ENCODE measurements around the gene NPBWR2. TPM values are rescaled to one million over a fixed set of nuclear protein-coding genes. Genes with fewer than 3 reads are reported as not detected.

Gene NPBWR2, protein sequence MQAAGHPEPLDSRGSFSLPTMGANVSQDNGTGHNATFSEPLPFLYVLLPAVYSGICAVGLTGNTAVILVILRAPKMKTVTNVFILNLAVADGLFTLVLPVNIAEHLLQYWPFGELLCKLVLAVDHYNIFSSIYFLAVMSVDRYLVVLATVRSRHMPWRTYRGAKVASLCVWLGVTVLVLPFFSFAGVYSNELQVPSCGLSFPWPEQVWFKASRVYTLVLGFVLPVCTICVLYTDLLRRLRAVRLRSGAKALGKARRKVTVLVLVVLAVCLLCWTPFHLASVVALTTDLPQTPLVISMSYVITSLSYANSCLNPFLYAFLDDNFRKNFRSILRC
- not detected for total RNA-seq
- long read RNA-seq, result 0 reads

DNA sequence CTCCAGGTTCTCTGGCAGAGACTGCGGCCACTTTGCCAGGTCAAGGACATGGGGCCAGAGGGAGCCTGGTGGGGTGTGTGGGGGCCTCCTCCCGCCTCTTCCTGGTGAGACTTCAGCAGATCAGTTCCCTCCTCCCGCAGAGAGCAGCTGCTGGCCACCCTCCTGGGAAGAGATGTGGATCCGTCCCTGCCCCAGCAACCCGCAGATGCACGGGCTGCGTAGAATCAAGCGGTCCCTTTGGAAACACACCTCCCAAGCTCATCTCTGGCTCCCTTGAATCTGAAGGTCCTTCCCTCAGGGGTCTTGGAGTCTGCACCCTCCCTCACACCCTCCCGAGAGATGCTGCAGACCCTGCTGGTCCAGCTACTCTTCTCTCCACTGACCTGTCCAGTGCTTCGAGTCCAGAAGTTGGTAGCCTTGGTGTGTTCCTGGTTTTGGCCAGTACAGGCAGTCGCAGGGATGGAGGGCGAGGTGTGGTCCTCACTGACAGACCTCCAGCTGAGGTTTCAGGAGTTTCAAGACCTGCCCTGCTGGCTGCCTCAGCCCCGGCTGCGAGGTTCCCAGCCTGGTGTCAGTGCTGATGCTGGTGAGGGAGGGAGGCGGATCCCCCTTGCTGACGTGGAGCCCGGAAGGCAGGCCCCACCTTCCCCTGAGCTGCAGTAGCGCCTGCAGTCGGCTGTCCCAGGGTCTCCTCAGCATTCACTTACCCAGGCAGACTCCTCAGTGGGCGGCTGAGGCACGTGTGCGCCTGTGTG lies at the start of gene NPBWR2:
NPBWR2 (minus strand) TSS at position 585 of the 755 bp plus-strand sequence. CDS start 734 bp downstream, outside the sequence.
- intact Hi-C loops (cut with DNase I), result no loop called here
- DNase-seq, result peak; percentile 30
- ATAC-seq (ENCODE audit: poor library complexity), result no peak

GRCh38 chr20:64156136-64156885 lies 48.9 kb upstream of the NPBWR2 start:
- intact Hi-C loops (cut with DNase I), result no loop called here
- ATAC-seq (ENCODE audit: poor library complexity) (no peak), DNase-seq (no peak)

- no peak for ATAC-seq (ENCODE audit: poor library complexity)
- DNase-seq, result no peak
- intact Hi-C loops (cut with DNase I), result no loop called here
Observed at GRCh38 chr20:64155258-64156135, 48.1 kb upstream of the NPBWR2 start.

GRCh38 chr20:64154590-64155257 lies 47.4 kb upstream of the NPBWR2 start:
- DNase-seq (no peak), ATAC-seq (ENCODE audit: poor library complexity) (no peak)
- intact Hi-C loops (cut with DNase I), result no loop called here

DNA sequence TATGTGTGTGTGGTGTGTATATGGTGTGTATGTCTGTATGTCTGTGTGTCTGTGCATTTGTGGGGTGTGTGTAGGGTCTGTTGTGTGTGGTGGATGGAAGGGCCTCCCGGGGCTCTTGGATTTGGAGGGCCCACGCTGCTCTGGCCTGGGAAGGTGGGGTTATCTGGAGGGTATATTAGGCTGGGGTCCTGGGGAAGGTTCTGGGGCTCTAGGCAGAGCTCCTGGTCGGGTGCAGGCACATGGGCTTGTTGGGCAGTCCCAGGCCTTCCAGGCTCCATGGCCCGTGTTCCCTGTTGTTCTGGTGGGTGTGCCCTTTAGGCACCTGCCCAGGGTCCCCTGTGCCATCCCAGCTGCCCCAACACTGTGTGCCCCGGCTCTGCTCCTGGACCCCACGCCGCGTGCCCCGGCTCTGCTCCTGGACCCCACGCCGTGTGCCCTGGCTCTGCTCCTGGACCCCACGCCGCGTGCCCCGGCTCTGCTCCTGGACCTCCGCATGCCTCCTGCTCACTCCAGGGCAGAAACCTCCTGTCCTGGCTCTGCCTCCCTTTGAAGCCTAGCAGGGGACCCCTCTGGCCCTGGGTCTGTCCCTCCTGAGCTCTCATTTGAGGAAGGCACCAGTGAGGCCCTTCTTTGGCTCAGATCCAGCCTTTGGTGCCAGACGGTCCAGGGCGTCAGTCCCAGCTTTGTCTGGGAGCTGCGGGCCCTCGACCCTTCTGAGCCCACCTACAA lies 46.7 kb upstream of the NPBWR2 start:
- ATAC-seq (ENCODE audit: poor library complexity), result no peak
- peak; percentile 10 for DNase-seq
- intact Hi-C loops (cut with DNase I), result no loop called here

DNA sequence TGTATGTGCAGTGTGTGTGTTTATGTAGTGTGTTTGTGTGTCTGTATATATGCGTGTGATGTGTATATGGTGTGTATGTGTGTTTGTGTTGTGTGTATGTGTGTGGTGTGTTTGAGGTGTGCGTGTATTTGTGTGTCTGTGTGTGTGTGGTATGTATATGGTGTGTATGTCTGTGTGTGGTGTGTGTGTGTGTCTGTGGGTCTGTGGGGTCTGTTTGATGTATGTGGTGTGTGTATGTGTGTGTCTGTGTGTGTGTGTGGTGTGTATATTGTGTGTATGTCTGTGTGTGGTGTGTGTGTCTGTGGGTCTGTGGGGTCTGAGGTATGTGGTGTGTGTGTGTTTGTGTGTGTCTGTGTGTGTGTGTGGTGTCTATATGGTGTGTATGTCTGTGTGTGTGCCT lies 46.0 kb upstream of the NPBWR2 start:
- DNase-seq (peak; percentile 8), ATAC-seq (ENCODE audit: poor library complexity) (no peak)
- intact Hi-C loops (cut with DNase I), result no loop called here

- intact Hi-C loops (cut with DNase I), result no loop called here
- DNase-seq (peak; percentile 30), ATAC-seq (ENCODE audit: poor library complexity) (no peak)
Observed at GRCh38 chr20:64152906-64153305, 45.5 kb upstream of the NPBWR2 start.

DNA sequence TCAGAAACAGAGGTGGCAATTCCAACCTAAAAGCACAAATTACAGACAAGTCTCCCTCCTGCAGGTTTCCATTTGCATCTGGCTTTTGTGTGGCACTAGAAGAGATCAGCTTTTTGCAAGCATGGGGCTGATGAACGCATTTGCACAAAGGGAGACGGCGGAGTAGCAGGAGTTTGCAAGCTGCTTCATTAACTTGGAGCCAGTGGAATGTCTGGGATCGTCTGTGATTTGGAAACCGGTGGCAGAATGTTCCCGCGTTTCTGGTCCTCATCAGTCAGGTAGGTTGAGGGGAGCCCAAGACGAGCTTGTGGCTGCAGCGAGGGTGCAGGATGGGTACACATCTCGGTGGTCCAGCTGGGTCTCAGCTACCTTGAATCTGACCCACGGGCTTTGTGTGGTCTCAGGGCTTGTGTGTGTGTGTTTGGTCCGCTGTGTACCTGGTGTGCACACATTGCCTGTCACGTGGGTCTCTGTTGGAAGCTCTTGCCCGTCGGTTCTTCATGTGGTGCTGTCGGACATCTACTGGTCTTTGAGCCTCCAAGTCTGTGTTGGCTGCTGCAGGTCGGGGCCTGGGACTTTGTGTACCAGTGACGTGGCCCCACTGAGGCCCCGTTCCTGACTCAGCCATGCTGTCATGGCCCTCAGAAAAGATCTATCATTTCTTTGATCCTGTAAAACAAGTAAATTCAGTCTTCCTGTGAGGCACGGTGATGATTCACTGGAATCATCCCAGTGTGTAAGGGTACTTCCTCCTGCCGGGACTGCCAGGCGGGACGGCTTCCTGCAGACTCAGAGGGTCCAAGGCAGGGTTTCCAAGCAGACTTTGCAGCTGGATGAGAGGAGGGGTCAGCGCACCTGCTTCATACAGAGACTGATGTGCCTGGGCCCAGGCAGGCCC lies 44.5 kb upstream of the NPBWR2 start:
- intact Hi-C loops (cut with DNase I), result no loop called here
- ATAC-seq (ENCODE audit: poor library complexity) (no peak), DNase-seq (peak; percentile 6)

- DNase-seq (peak; percentile 16), ATAC-seq (ENCODE audit: poor library complexity) (no peak)
- intact Hi-C loops (cut with DNase I), result no loop called here
Observed at GRCh38 chr20:64150756-64151632, 43.6 kb upstream of the NPBWR2 start.

GRCh38 chr20:64149809-64150560 lies 42.6 kb upstream of the NPBWR2 start:
- no peak for ATAC-seq (ENCODE audit: poor library complexity)
- intact Hi-C loops (cut with DNase I), result no loop called here
- peak; percentile 8 for DNase-seq

DNA sequence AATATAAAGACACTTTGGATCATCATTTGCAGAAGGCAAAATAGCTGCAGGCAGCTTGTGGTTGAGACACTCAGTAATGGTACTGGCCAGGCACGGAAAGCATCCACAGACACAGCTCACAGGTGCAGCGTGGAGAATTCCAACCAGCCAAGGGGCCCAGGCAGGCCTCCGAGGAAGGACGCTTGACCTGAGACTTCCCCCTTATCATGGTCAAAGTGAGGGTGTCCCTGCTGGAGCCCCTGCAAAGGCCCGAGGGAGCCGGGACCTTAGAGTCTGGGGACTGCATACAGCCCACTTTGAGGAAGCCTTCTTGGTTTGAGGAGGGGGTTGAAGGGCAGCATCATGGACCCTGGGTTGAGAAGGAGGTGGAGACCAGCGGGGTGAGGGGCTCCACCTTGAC lies 41.8 kb upstream of the NPBWR2 start:
- ATAC-seq (ENCODE audit: poor library complexity) (no peak), DNase-seq (no peak)
- intact Hi-C loops (cut with DNase I), result no loop called here

DNA sequence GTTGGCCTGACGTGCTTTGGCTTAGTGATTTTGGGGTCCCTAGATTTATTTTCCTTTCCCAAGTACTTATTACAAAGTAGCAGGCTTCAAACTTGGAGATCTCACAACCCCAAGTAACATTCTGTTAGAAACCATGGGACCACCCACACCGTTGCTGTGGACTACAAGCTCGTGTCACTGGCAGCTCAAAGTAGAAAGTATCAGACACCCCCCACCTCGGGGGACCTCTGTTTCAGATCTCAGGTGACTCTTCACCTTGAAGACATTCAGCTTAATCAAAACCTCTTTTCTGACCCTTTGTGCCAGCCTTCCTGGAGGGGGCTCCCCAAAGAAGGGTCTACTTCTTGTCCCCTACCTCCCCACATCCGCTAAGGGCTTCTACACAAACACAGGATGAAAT lies 41.2 kb upstream of the NPBWR2 start:
- no peak for ATAC-seq (ENCODE audit: poor library complexity)
- intact Hi-C loops (cut with DNase I), result no loop called here
- DNase-seq, result no peak

GRCh38 chr20:64146936-64147477 lies 39.6 kb upstream of the NPBWR2 start:
- intact Hi-C loops (cut with DNase I), result no loop called here
- no peak for ATAC-seq (ENCODE audit: poor library complexity)
- peak; percentile 13 for DNase-seq

GRCh38 chr20:64146301-64146935 lies 39.1 kb upstream of the NPBWR2 start:
- ATAC-seq (ENCODE audit: poor library complexity), result no peak
- intact Hi-C loops (cut with DNase I), result no loop called here
- DNase-seq, result peak; percentile 8

Data from Right ventricle myocardium superior (tissue), 1 donor.